Epithelial cell of prostate (primary cell): ENCODE results near the gene ETS1.
A peak's percentile ranks its signal among the peaks of the same experiment; 100 is the strongest.

Source experiments
- DNase-seq: peaks from one replicate; pipeline ENCODE4 v3.0.0-alpha.2; 2011; ENCODE audit warnings: low read depth, low spot score
- H3K27ac ChIP-seq: fragments of 450-650 bp; 2 replicates; pipeline ENCODE4 v1.5.1; 2017; ENCODE audit warnings: mild to moderate bottlenecking

The ETS1 gene

DNA sequence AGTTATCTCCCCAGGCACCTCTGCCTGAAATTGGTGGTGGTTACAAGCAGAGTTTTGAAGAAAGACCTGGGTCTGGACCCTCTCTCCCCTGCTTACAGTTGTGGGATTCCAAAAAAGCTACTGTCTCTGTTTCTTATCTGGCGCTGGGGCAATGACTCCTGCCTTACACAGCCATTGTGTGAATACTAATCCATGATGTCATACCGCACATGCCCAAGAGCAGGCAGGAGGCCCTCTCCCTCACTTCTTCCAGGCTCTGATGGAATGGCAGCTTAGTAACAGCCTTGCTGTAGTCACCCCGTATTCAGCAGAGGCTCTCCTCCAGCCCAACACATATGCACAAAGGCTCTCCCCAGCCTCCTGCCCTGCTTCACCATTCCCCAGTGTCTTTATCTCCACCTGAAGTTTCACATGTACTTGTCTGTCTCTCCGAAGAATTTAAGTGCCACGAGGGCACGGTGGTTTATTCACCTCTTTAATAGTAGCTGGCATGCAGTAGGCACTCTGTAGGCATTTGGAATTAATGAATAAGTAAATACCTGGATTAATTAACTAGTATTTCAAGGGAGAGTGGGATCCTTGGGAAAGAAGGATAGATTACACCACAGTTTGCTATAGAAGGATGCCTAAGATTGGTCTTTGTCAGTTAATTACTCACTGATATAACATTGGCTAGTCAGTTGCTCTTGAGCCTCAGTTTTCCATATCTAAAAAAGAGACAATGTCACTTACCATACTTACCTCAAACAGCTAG, 165.6 kb downstream of the ETS1 start:
- no peak for DNase-seq
- no peak overlapping the region for H3K27ac ChIP-seq

DNA sequence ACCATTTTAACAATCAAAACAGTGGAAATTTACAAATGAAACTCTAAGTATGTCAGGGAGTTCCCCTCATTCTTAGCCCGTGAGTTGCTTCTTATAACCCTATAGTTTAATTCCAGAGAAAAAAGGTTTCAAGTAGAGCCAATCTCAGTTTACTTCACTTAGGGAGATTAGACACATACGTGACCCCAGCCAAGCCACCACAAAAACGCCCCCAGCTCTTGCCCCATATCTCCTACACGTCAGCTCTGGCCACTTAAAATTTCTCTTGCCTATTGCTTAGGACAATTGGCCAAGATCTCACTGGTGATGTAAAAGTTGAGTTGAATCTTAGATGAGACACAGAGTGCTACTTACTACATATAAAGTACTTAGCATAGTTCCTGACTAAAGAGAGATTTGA, 166.4 kb downstream of the ETS1 start:
- DNase-seq: no peak
- H3K27ac ChIP-seq: no peak overlapping the region

DNA sequence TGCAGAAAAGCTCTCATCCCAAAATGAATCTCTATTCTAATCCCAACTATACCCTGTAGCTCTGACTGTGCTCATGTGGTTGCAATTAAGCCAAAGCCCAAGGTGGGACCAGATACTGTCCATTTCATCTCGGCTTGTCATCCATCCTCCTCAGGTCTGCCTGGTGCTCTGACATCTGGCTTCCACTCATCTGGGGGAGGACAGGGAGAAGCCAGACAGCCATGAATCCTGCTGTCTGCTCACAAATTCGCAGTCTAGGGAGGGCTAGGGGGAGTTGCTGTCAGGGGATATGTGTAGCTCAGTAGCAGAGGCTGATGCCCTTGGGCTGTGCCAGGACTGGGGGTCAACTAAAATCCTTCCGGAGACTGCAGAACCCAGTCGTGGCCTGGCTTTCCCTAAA, 167.1 kb downstream of the ETS1 start:
- H3K27ac ChIP-seq: no peak overlapping the region

DNA sequence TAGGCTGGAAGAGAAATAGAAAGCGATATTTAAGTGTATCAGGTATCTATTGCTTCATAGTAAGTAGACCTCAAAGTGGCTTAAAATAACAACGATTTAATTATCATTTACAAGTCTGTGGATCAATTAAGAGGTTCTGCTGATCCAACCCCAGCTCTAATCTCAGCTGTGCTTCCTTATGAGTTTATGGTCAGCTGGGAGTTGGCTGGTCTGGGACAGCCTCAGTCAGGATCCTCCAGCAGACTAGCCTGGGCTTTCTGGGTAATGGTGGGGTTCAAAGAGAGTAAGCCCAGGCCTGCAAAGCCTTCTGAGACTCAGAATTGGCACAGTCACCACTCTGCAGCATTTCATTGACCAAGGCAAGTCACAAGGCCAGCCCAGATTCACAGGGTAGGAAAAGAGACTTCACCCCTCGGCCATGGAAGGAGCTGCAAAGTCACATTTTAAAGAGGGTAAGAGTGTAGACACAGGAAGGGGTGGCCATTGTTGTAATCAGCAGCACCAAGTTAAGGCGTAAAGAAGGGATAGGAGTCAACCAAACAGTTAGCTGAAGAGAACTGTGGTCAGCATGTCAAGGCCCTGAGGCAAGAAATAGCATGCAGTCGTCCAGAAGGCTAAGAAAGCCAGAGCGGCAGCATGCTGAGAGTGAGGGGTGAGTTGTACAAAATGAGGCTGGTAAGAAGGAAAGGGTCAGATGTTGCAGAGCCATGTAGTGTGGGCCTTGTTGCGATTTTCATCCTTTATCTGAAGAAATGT, 168.2 kb downstream of the ETS1 start:
- H3K27ac ChIP-seq: no peak overlapping the region
- DNase-seq: no peak

More for the DNA sequence above, 167.1 kb downstream of the ETS1 start:
- no peak for DNase-seq

DNA sequence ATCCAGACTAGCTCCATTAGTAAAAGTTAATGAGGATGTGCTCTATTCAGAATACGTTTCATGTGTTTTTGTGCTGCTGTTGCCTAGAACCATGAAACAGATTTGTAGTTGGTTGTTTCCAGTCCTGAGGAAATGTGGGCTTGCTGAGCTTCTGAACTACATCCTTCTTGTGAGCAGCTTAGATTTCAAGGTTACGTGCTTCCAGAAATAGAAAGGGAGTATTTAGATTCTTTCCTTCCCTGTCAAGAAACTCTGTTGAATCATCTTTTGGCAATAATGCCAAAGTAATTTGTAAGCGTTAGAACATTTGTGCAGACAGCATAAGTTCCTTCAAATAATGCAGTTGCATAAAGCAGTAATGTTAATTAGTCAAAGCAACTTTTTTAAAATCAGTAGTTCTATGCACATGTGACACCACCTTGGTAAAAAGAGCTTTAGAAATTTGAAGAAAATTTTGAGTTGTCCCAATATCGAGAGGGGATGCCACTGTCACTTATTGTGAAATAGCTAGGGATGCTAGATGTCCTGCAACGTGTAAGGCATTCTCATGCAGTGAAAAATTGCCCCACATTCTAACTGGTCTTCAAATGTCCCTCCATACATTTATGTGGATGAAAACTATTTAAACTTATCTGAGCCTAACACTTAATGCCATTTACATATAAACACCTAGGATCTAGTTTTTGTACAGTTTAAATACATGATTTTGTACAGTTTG, 169.6 kb downstream of the ETS1 start:
- no peak overlapping the region for H3K27ac ChIP-seq
- no peak for DNase-seq

DNA sequence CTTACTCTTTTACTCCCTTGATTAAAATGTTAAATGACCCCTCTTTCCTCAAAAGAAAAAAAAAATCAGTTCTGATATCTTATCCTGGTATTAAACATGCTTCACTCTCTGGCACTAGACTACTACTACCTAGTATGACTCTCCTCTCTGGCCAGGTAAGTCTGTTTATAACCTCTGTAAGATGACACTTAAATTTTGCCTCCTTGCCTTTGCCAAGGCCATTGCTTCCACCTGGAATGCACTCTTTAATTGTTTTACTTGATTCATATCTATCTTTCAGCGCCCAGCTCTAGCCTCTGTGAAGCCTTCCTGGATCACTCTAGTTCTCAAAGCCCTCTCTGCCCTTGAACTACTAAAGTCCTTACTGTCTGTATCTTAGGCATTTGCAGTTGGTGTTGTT, 170.4 kb downstream of the ETS1 start:
- no peak for DNase-seq
- H3K27ac ChIP-seq: no peak overlapping the region

DNA sequence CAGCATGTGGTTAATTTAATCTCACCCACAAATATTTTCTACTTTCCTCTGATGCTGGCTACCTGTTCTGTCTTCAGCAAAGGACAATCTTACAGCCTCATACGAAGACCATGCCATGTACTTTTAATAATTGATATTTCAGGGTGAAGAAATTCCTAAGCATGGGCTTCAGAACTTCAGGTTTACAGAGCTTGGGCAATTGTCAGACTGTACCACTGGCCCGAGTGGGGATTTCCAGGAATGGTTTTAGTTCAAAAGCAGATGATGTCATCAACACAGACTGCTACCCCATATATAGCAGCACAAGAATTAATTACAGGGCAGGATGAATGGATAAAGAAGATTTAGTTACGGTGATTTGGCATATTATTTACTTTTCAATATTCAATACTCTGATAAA, 171.8 kb downstream of the ETS1 start:
- DNase-seq: no peak
- H3K27ac ChIP-seq: no peak overlapping the region

DNA sequence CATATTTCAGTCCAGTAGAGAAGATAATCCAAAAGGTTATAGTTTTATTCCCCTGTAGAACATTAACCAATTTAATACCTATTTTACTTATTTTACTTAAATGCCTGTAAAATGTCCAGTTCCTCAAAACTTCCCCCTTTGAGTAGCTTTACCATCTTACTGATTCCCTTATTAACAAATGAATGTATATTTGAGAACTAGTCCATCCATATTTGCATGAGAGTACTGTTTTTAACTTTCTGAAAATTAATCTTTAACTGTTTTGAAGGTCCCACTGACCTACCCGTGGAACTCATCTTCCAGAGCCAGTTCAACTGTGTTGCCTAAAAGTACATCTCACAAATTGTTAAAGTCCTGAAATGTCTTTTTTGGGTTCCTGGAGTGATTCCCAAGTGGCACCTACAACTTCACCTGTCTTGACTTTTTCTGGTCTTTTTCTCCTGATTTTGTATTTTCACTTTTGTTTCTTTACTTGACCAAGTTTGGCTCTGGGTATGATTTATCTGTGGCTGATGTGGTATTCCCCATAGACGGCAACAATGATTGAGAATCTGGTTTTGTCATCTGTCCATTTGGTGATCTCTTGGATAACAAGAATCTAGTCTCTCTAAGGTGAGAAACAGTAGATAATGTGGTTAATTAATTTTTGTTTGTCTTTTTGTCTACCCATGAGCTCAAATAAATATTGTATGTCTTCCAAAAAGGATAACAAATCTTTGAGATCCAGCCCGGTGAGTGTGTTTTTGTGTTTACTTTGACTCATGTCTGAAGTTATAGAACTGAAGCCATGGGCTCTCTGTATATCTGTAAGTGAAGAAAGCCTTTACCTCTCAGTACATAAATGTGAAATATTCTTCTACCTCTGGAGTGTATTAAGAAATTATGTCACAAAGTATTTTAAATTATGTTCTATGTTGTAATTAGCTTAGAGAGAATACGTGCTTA, 174.2 kb downstream of the ETS1 start:
- DNase-seq: no peak
- H3K27ac ChIP-seq: no peak overlapping the region

DNA sequence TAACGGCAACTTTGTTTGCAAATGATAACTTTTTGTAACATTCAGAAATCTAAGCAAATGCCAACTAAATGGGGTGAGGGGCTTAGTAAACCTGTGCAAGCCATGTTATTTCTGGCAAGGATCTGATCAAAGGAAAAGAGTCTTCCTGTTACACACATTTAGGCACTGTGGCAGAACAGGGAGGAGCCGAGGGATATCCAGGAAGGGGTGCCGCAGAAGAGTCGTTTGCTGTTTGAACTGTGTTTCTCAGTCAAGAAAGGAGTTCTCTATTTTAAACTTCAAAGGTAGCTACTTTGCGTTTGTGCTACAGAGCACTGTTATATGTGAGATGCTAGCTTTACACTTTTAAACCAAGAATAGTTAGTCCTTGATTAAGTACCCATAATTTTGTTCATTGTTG, 175.5 kb downstream of the ETS1 start:
- no peak for DNase-seq
- H3K27ac ChIP-seq: no peak overlapping the region

DNA sequence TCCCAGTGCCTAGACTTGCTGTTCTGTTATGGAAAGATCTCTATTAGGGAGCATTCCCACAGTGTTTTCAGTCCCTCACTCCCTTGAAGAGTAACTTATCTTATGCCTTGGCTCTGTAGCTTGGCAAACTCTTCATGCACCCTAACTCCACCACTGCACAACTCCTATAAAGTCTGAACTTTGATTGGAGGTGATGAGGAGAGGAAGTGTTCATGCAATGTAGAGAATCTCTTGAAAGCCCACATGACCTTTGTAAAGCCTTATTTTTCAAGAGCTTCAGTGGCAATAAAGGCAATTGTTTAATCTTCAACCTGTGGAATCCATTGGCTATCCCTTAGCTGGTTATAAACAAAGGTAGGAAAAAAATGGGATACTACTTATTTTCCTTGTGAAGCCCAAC, 176.2 kb downstream of the ETS1 start:
- DNase-seq: no peak
- H3K27ac ChIP-seq: no peak overlapping the region

DNA sequence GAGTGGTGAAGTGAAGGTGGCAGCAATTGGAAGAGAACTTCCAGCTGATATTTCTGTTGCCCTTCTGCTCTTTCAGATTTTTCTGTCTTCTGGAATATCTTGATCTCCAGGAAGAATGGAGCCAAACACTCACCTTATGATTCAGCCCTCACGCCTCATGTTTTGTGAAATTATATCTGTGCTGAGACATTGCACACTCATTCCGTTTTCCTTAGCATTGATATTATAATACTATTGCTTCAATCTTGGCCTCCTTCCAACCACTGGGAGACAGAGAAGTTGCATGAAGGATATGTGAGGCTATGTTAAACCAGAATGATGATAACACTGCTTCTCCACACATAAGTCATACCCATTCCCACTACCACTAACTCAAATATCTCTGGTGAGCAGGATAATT, 177.9 kb downstream of the ETS1 start:
- H3K27ac ChIP-seq: peak overlapping the region; percentile 35
- peak; percentile 66 for DNase-seq
